Muscle layer of colon (tissue), 2 donors: ENCODE results near the gene TRDN.
"Not testable (repeated sequence)": the region's sequence is repeated elsewhere in the genome, so short reads cannot be mapped to it uniquely, and the experiment has no call there.

Experiments used
- H3K27ac ChIP-seq: one replicate; pipeline ENCODE4 v1.7.0; 2013; ENCODE audit warnings: low read depth, mild to moderate bottlenecking, low read length, moderate library complexity
- H3K27me3 ChIP-seq, 2 donors: one replicate each; pipeline ENCODE4 v1.7.0; 2013; ENCODE audit warnings: low read length in 2 of 2, mild to moderate bottlenecking in 2 of 2; ENCODE audit not compliant: insufficient read depth in 2 of 2, control insufficient read depth in 1 of 2
- H3K36me3 ChIP-seq: one replicate; pipeline ENCODE4 v1.7.0; 2013; ENCODE audit warnings: mild to moderate bottlenecking, low read length; ENCODE audit not compliant: insufficient read depth
- H3K4me1 ChIP-seq: one replicate; pipeline ENCODE4 v1.7.0; 2013; ENCODE audit warnings: mild to moderate bottlenecking, low read length; ENCODE audit not compliant: insufficient read depth
- H3K4me3 ChIP-seq, 2 donors: one replicate each; pipeline ENCODE4 v1.7.0; 2013; ENCODE audit warnings: low read length in 2 of 2, low read depth in 1 of 2, mild to moderate bottlenecking in 1 of 2, moderate library complexity in 1 of 2
- H3K9ac ChIP-seq: one replicate; pipeline ENCODE4 v1.7.0; 2013; ENCODE audit warnings: low read length
- H3K9me3 ChIP-seq: one replicate; pipeline ENCODE4 v1.7.0; 2013; ENCODE audit warnings: mild to moderate bottlenecking, low read length
- donor health status: abdominal sarcoma.
- donor health status: Adenocarcinoma of cecum.

The TRDN gene

GRCh38 chr6:123489589-123489988 lies 147.2 kb downstream of the TRDN start:
- no peaks in the 10 kb centered on the region for H3K36me3 ChIP-seq
- no peaks in the 10 kb centered on the region for H3K9me3 ChIP-seq

GRCh38 chr6:123480986-123481385 lies 155.8 kb downstream of the TRDN start:
- Histone ChIP-seq H3K36me3 (no peaks in the 10 kb centered on the region), H3K9me3 (no peaks in the 10 kb centered on the region), H3K27ac (no peak overlapping the region), H3K4me1 (no peaks in the 10 kb centered on the region), H3K27me3 (no peaks in the 10 kb centered on the region), H3K4me3 (no peak overlapping the region), H3K9ac (no peak overlapping the region)

More at GRCh38 chr6:123489589-123489988, 147.2 kb downstream of the TRDN start:
- no peak overlapping the region for H3K9ac ChIP-seq
- no peaks in the 10 kb centered on the region for H3K27me3 ChIP-seq
- no peaks in the 10 kb centered on the region for H3K4me1 ChIP-seq
- H3K4me3 ChIP-seq = no peak overlapping the region
- no peak overlapping the region for H3K27ac ChIP-seq

- H3K4me1 ChIP-seq, H3K9me3 ChIP-seq, H3K36me3 ChIP-seq, H3K4me3 ChIP-seq, H3K9ac ChIP-seq, H3K27ac ChIP-seq, H3K27me3 ChIP-seq: not testable (repeated sequence)
These were observed 164.6 kb downstream of the TRDN start for GRCh38 chr6:123472025-123472702.

- H3K9me3 ChIP-seq = no peaks in the 10 kb centered on the region
- no peak overlapping the region for H3K27ac ChIP-seq
- no peaks in the 10 kb centered on the region for H3K27me3 ChIP-seq
- H3K36me3 ChIP-seq = no peaks in the 10 kb centered on the region
- no peak overlapping the region for H3K9ac ChIP-seq
- H3K4me1 ChIP-seq = no peaks in the 10 kb centered on the region
- H3K4me3 ChIP-seq = no peak overlapping the region
These were observed 169.4 kb downstream of the TRDN start for GRCh38 chr6:123467392-123467791.

GRCh38 chr6:123462152-123462551 lies 174.6 kb downstream of the TRDN start:
- Histone ChIP-seq H3K9me3 (no peaks in the 10 kb centered on the region), H3K4me3 (no peak overlapping the region), H3K36me3 (no peaks in the 10 kb centered on the region), H3K27ac (no peak overlapping the region), H3K9ac (no peak overlapping the region), H3K4me1 (no peaks in the 10 kb centered on the region), H3K27me3 (no peaks in the 10 kb centered on the region)

- H3K27ac ChIP-seq = no peak overlapping the region
- H3K27me3 ChIP-seq = no peaks in the 10 kb centered on the region
- no peaks in the 10 kb centered on the region for H3K4me1 ChIP-seq
- H3K9me3 ChIP-seq = no peaks in the 10 kb centered on the region
- H3K9ac ChIP-seq = no peak overlapping the region
- no peaks in the 10 kb centered on the region for H3K36me3 ChIP-seq
- no peak overlapping the region for H3K4me3 ChIP-seq
These were observed 178.5 kb downstream of the TRDN start for GRCh38 chr6:123458218-123458617.

GRCh38 chr6:123456836-123457235 lies 179.9 kb downstream of the TRDN start:
- Histone ChIP-seq H3K9me3 (no peaks in the 10 kb centered on the region), H3K4me3 (no peak overlapping the region), H3K27me3 (no peaks in the 10 kb centered on the region), H3K27ac (no peak overlapping the region), H3K9ac (no peak overlapping the region), H3K36me3 (no peaks in the 10 kb centered on the region), H3K4me1 (no peaks in the 10 kb centered on the region)

- Histone ChIP-seq H3K36me3 (no peaks in the 10 kb centered on the region), H3K27ac (no peak overlapping the region), H3K27me3 (no peaks in the 10 kb centered on the region), H3K4me3 (no peak overlapping the region), H3K9me3 (no peaks in the 10 kb centered on the region), H3K4me1 (no peaks in the 10 kb centered on the region), H3K9ac (no peak overlapping the region)
These were observed 182.3 kb downstream of the TRDN start for GRCh38 chr6:123454448-123454847.

GRCh38 chr6:123453071-123453470 lies 183.7 kb downstream of the TRDN start:
- H3K27ac ChIP-seq, H3K4me3 ChIP-seq, H3K36me3 ChIP-seq, H3K9me3 ChIP-seq, H3K27me3 ChIP-seq, H3K4me1 ChIP-seq, H3K9ac ChIP-seq: not testable (repeated sequence)

- H3K9me3 ChIP-seq = no peaks in the 10 kb centered on the region
- H3K9ac ChIP-seq = no peak overlapping the region
- H3K27ac ChIP-seq = no peak overlapping the region
- no peaks in the 10 kb centered on the region for H3K4me1 ChIP-seq
- no peak overlapping the region for H3K4me3 ChIP-seq
- no peaks in the 10 kb centered on the region for H3K36me3 ChIP-seq
- no peaks in the 10 kb centered on the region for H3K27me3 ChIP-seq
These were observed 188.4 kb downstream of the TRDN start for GRCh38 chr6:123448306-123448884.

GRCh38 chr6:123447315-123447937 lies 189.3 kb downstream of the TRDN start:
- Histone ChIP-seq H3K4me3 (no peak overlapping the region), H3K36me3 (no peaks in the 10 kb centered on the region), H3K4me1 (no peaks in the 10 kb centered on the region), H3K9ac (no peak overlapping the region), H3K27ac (no peak overlapping the region), H3K9me3 (no peaks in the 10 kb centered on the region), H3K27me3 (no peaks in the 10 kb centered on the region)

- Histone ChIP-seq H3K27ac (no peak overlapping the region), H3K9ac (no peak overlapping the region), H3K27me3 (no peaks in the 10 kb centered on the region), H3K4me3 (no peak overlapping the region), H3K36me3 (no peaks in the 10 kb centered on the region), H3K9me3 (no peaks in the 10 kb centered on the region), H3K4me1 (no peaks in the 10 kb centered on the region)
These were observed 197.4 kb downstream of the TRDN start for GRCh38 chr6:123439371-123439770.
